ENCODE data around the gene PPIE.
"Not testable (repeated sequence)": the region's sequence is repeated elsewhere in the genome, so short reads cannot be mapped to it uniquely, and the experiment has no call there.

The PPIE gene

DNA sequence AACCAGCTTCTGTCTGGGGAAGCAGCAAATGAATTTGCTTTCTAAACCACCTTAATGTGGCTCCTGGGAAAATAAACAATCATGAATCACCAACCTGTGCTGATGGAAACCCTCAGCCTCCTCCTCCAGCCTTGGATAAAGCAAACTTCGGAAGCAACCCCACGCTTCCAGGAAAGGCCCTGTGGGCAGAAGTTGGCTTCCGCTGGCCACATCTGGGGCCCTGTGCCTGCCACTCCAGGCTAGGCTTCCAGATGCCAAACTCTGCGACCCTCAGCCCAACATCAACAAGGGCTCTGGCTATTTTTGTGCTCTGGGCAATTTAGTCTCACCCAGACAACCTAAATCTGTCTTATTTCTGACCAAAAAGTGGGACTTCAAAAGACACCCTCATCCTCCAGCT, 38.6 kb downstream of the PPIE start:
- TF ChIP-seq BACH2 (CRISPR knock-in tag; IDR thresholded peaks at IDR 0.05; ENCODE audit: borderline replicate concordance): no peak
- TF ChIP-seq SNAI2 (CRISPR knock-in tag; IDR thresholded peaks at IDR 0.05): no peak
- no peak for TF ChIP-seq ISL1 (CRISPR knock-in tag; IDR thresholded peaks at IDR 0.05)
- no peak for TF ChIP-seq OSR1 (CRISPR knock-in tag; IDR thresholded peaks at IDR 0.05)
- no peak for TF ChIP-seq ZFP3 (CRISPR knock-in tag; IDR thresholded peaks at IDR 0.05)
- TF ChIP-seq, protein P1, sequence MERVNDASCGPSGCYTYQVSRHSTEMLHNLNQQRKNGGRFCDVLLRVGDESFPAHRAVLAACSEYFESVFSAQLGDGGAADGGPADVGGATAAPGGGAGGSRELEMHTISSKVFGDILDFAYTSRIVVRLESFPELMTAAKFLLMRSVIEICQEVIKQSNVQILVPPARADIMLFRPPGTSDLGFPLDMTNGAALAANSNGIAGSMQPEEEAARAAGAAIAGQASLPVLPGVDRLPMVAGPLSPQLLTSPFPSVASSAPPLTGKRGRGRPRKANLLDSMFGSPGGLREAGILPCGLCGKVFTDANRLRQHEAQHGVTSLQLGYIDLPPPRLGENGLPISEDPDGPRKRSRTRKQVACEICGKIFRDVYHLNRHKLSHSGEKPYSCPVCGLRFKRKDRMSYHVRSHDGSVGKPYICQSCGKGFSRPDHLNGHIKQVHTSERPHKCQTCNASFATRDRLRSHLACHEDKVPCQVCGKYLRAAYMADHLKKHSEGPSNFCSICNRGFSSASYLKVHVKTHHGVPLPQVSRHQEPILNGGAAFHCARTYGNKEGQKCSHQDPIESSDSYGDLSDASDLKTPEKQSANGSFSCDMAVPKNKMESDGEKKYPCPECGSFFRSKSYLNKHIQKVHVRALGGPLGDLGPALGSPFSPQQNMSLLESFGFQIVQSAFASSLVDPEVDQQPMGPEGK (CRISPR knock-in tag; IDR thresholded peaks at IDR 0.05; ENCODE audit: borderline replicate concordance): no peak
- no peak for TF ChIP-seq ZNF8 (CRISPR knock-in tag; IDR thresholded peaks at IDR 0.05)
- TF ChIP-seq, protein P2, sequence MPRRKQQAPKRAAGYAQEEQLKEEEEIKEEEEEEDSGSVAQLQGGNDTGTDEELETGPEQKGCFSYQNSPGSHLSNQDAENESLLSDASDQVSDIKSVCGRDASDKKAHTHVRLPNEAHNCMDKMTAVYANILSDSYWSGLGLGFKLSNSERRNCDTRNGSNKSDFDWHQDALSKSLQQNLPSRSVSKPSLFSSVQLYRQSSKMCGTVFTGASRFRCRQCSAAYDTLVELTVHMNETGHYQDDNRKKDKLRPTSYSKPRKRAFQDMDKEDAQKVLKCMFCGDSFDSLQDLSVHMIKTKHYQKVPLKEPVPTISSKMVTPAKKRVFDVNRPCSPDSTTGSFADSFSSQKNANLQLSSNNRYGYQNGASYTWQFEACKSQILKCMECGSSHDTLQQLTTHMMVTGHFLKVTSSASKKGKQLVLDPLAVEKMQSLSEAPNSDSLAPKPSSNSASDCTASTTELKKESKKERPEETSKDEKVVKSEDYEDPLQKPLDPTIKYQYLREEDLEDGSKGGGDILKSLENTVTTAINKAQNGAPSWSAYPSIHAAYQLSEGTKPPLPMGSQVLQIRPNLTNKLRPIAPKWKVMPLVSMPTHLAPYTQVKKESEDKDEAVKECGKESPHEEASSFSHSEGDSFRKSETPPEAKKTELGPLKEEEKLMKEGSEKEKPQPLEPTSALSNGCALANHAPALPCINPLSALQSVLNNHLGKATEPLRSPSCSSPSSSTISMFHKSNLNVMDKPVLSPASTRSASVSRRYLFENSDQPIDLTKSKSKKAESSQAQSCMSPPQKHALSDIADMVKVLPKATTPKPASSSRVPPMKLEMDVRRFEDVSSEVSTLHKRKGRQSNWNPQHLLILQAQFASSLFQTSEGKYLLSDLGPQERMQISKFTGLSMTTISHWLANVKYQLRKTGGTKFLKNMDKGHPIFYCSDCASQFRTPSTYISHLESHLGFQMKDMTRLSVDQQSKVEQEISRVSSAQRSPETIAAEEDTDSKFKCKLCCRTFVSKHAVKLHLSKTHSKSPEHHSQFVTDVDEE (CRISPR knock-in tag; IDR thresholded peaks at IDR 0.05): no peak
- TF ChIP-seq, protein P3, sequence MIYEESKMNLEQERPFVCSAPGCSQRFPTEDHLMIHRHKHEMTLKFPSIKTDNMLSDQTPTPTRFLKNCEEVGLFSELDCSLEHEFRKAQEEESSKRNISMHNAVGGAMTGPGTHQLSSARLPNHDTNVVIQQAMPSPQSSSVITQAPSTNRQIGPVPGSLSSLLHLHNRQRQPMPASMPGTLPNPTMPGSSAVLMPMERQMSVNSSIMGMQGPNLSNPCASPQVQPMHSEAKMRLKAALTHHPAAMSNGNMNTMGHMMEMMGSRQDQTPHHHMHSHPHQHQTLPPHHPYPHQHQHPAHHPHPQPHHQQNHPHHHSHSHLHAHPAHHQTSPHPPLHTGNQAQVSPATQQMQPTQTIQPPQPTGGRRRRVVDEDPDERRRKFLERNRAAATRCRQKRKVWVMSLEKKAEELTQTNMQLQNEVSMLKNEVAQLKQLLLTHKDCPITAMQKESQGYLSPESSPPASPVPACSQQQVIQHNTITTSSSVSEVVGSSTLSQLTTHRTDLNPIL (CRISPR knock-in tag; IDR thresholded peaks at IDR 0.05; ENCODE audit: low read depth): no peak
- no peak for TF ChIP-seq TCF4 (CRISPR knock-in tag; IDR thresholded peaks at IDR 0.05; ENCODE audit: borderline replicate concordance)
- TF ChIP-seq, protein P4, sequence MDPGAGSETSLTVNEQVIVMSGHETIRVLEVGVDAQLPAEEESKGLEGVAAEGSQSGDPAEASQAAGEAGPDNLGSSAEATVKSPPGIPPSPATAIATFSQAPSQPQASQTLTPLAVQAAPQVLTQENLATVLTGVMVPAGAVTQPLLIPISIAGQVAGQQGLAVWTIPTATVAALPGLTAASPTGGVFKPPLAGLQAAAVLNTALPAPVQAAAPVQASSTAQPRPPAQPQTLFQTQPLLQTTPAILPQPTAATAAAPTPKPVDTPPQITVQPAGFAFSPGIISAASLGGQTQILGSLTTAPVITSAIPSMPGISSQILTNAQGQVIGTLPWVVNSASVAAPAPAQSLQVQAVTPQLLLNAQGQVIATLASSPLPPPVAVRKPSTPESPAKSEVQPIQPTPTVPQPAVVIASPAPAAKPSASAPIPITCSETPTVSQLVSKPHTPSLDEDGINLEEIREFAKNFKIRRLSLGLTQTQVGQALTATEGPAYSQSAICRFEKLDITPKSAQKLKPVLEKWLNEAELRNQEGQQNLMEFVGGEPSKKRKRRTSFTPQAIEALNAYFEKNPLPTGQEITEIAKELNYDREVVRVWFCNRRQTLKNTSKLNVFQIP (CRISPR knock-in tag; IDR thresholded peaks at IDR 0.05; ENCODE audit: borderline replicate concordance, low read depth): no peak
- TF ChIP-seq ESRRG (CRISPR knock-in tag; IDR thresholded peaks at IDR 0.05): no peak

DNA sequence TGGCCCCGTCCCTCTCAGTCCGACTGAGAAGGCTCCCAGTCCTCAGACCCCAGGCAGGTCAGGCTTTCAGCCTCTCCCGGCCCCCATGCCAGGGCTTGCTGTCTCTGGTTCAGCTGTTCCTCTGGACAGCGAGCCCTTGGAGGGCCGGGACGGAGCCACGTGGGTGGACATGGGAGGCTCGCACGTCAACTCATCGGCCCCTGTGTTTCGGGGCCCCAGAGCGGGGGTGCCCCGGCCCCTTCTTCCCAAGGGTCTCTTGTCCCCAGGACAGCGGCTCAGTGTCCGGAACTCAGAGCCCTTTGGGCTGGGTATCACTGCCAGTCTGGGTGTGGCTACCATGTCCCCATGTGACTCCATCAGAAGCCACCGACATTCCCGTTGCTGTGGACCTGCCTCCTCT, 39.2 kb downstream of the PPIE start:
- ATAC-seq: not testable (repeated sequence)

More for the DNA sequence above, 38.6 kb downstream of the PPIE start:
- ATAC-seq: no peak

DNA sequence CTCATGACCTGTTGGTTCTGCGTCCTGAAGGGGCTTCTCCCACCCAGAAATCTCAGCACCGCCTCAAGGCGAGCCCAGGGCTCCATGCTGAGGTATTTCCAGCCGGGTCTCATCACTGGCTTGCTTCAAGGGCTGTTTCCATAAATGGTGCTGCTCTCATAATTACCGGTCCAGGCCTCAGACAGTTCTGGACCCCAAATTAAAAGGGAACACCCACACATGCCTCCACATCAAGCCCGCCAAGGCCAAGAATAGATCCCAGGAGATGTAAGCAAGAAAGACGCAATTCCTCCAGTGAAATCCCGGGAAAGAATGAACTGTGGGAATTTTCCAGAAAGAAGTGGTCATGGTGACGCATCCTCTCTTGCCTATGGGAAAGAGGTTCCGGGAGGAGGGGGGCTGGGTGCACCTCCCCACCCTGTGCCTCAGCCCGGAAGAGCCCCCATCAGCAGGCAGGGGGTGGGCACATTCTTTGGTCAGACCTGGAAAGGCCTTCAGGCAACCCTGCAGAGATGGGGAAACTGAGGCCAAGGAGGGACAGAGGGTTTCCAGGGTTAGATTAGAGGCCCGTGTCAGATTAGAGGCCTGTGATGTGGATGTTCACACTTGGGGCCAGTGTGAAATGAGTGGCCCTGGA, 39.9 kb downstream of the PPIE start:
- not testable (repeated sequence) for ATAC-seq

DNA sequence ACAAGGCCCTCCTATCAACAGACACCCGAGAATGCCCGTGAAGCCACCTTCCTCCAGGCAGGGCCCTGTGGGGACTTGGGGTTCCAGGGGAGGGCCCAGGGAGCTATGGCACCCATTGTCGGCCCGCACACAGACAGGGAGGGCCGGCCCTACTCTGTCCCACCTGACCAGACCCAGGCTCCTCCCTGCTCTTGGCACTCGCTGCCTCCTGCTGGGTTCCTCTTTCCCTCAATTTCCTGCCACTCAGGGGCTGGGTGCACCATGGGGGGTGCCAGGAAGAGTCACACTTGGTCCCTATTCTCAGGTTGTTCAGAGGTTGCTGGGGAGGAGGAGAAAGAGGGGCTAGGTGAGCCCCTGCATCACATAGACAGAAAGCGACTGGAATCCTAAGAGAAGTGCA, 40.5 kb downstream of the PPIE start:
- no peak for ATAC-seq
- no peak for TF ChIP-seq GLIS3 (CRISPR knock-in tag; IDR thresholded peaks at IDR 0.05)
- TF ChIP-seq, protein P4 (CRISPR knock-in tag; IDR thresholded peaks at IDR 0.05; ENCODE audit: borderline replicate concordance, low read depth): no peak
- TF ChIP-seq ZNF8 (CRISPR knock-in tag; IDR thresholded peaks at IDR 0.05): no peak
- no peak for TF ChIP-seq CSDC2 (CRISPR knock-in tag; IDR thresholded peaks at IDR 0.05)
- TF ChIP-seq TOX (CRISPR knock-in tag; IDR thresholded peaks at IDR 0.05; ENCODE audit: borderline replicate concordance): no peak
- TF ChIP-seq CSRNP3 (CRISPR knock-in tag; IDR thresholded peaks at IDR 0.05): no peak
- no peak for TF ChIP-seq ARNTL (CRISPR knock-in tag; IDR thresholded peaks at IDR 0.05; ENCODE audit: borderline replicate concordance, low read depth)
- no peak for TF ChIP-seq OSR1 (CRISPR knock-in tag; IDR thresholded peaks at IDR 0.05)
- no peak for TF ChIP-seq RARB (CRISPR knock-in tag; IDR thresholded peaks at IDR 0.05)
- TF ChIP-seq ISL1 (CRISPR knock-in tag; IDR thresholded peaks at IDR 0.05): no peak
- no peak for TF ChIP-seq ESRRG (CRISPR knock-in tag; IDR thresholded peaks at IDR 0.05)
- TF ChIP-seq, protein P1 (CRISPR knock-in tag; IDR thresholded peaks at IDR 0.05; ENCODE audit: borderline replicate concordance): no peak
- no peak for TF ChIP-seq ZNF70 (CRISPR knock-in tag; IDR thresholded peaks at IDR 0.05)
- TF ChIP-seq ZFP3 (CRISPR knock-in tag; IDR thresholded peaks at IDR 0.05): no peak
- TF ChIP-seq TCF4 (CRISPR knock-in tag; IDR thresholded peaks at IDR 0.05; ENCODE audit: borderline replicate concordance): no peak
- TF ChIP-seq PPARA (CRISPR knock-in tag; IDR thresholded peaks at IDR 0.05; ENCODE audit: borderline replicate concordance): no peak
- TF ChIP-seq, protein P3 (CRISPR knock-in tag; IDR thresholded peaks at IDR 0.05; ENCODE audit: low read depth): no peak
- TF ChIP-seq BACH2 (CRISPR knock-in tag; IDR thresholded peaks at IDR 0.05; ENCODE audit: borderline replicate concordance): no peak
- no peak for TF ChIP-seq ZC3H10 (CRISPR knock-in tag; IDR thresholded peaks at IDR 0.05)
